Ovary (tissue), 3 donors: Measurements from ENCODE around the gene MTSS2.

Experiments
- CTCF ChIP-seq, 3 donors: fragments of 450-650 bp in 2 of 3; fragments of 200-600 bp in 1 of 3; IDR thresholded peaks; one replicate each; pipeline versions ENCODE4 v1.5.1 to v1.8.0; 2016 to 2022; ENCODE audit warnings: antibody characterized with exemption in 3 of 3, mild to moderate bottlenecking in 1 of 3
- EP300 ChIP-seq: sonication (generic); formaldehyde crosslinking; IDR thresholded peaks from one replicate; pipeline ENCODE4 v1.6.1; 2017; ENCODE audit warnings: antibody characterized with exemption
- POLR2A ChIP-seq: fragments of 450-650 bp; IDR thresholded peaks from one replicate; pipeline ENCODE4 v1.6.1; 2017; ENCODE audit warnings: antibody characterized with exemption, mild to moderate bottlenecking, moderate library complexity
- donor health status: DM: no; HTN: no; CAD: no.

GRCh38 chr16:70661918-70662641 lies 23.8 kb downstream of the MTSS2 start:
- no peak for TF ChIP-seq CTCF (IDR thresholded peaks at IDR 0.05)
- TF ChIP-seq POLR2A = no peak
- no peak for TF ChIP-seq EP300
